VCaP (cell line): Measurements from ENCODE around the gene ZNF565.
A peak's percentile ranks its signal among the peaks of the same experiment; 100 is the strongest.

Source experiments
- H3K27ac ChIP-seq: fragments of 450-650 bp; 2 replicates; pipeline ENCODE4 v1.5.1; 2017
- CTCF ChIP-seq: fragments of 450-650 bp; conservative IDR thresholded peaks from 2 replicates; pipeline ENCODE4 v1.5.1; 2017; ENCODE audit warnings: mild to moderate bottlenecking, moderate library complexity

The ZNF565 gene

GRCh38 chr19:36214386-36215275 lies at the start of gene ZNF565, which contains the start of gene ZNF146:
Gene ZNF565, minus strand, starts transcription at chr19:36214665. Its CDS starts 12,680 bp downstream, at chr19:36201985.
Gene ZNF146, plus strand, starts transcription at chr19:36215106. Its CDS starts 21,335 bp downstream, at chr19:36236441.
- H3K27ac ChIP-seq, result peak within 1 kb of the TSS; percentile 92
- no peak for TF ChIP-seq CTCF

GRCh38 chr19:36259211-36259610 lies 44.7 kb upstream of the ZNF565 start:
- TF ChIP-seq CTCF, result no peak
- no peak overlapping the region for H3K27ac ChIP-seq

- no peak for TF ChIP-seq CTCF
- H3K27ac ChIP-seq, result no peak overlapping the region
These were observed 43.8 kb upstream of the ZNF565 start for GRCh38 chr19:36258028-36258875.

GRCh38 chr19:36257520-36257876 lies 43.0 kb upstream of the ZNF565 start:
- no peak for TF ChIP-seq CTCF
- H3K27ac ChIP-seq, result no peak overlapping the region

GRCh38 chr19:36256853-36257519 lies 42.5 kb upstream of the ZNF565 start:
- TF ChIP-seq CTCF, result no peak
- H3K27ac ChIP-seq, result no peak overlapping the region

GRCh38 chr19:36256064-36256463 lies 41.6 kb upstream of the ZNF565 start:
- TF ChIP-seq CTCF, result no peak

GRCh38 chr19:36255316-36255715 lies 40.9 kb upstream of the ZNF565 start:
- no peak for TF ChIP-seq CTCF

More at GRCh38 chr19:36256064-36256463, 41.6 kb upstream of the ZNF565 start:
- no peak overlapping the region for H3K27ac ChIP-seq

More at GRCh38 chr19:36255316-36255715, 40.9 kb upstream of the ZNF565 start:
- H3K27ac ChIP-seq, result no peak overlapping the region
